Hematopoietic multipotent progenitor cell treated with erythropoietin and hydrocortisone succinate and interleukin-3 and kit ligand, for 8 days (in vitro differentiated cells): Measurements from ENCODE around the gene PLD6.
A peak's percentile ranks its signal among the peaks of the same experiment; 100 is the strongest.
"Not testable (repeated sequence)": the region's sequence is repeated elsewhere in the genome, so short reads cannot be mapped to it uniquely, and the experiment has no call there.

Experiments used
- DNase-seq: peaks from one replicate; pipeline ENCODE4 v3.0.0-alpha.2; 2015

Gene PLD6

GRCh38 chr17:17172990-17173389 lies 33.1 kb downstream of the PLD6 start:
- DNase-seq: no peak

GRCh38 chr17:17172001-17172939 lies 33.9 kb downstream of the PLD6 start:
- DNase-seq: no peak

GRCh38 chr17:17171186-17171585 lies 34.9 kb downstream of the PLD6 start:
- DNase-seq: no peak

GRCh38 chr17:17170346-17170985 lies 35.7 kb downstream of the PLD6 start:
- no peak for DNase-seq

- no peak for DNase-seq
Observed at GRCh38 chr17:17169396-17169795, 36.7 kb downstream of the PLD6 start.

DNA sequence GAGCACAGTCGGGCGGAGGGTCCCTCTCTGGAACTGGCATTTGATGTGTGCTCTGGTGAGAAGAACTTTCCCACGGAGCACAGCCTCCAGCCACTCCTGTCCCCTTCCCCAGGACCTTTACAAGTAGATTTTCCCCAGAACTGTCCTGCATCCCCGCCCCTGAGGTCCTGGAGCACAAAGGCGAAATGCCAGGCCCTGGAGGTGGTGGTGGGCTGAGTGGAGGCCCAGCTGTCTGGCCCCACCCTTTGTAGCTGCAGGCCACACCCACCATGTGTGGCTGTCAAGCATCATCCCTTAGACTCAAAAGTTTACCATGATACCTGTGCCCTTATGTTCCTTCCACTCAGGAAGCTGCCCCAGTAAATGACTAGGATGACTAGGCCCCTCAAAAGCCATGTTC lies 37.7 kb downstream of the PLD6 start:
- DNase-seq: no peak

DNA sequence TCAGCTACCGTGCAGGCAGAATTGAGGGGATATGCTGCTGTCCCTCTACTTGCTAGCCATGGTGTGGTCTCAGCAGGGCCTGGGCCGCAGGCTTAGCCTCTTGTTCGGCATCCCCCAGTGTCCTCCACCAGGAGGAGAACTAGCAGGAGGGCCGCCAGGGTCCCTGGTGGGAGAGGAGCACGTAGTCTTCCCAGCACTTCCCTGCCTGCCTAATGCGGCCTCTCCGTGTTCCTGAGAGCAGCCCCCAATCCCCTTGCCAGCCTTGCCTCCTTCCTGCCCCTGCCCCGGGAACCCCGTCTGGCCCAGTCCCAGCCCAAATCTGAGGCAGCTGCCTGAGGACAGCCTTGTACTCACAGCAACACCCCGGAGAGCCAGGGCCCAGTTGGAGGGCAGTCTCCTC lies 38.1 kb downstream of the PLD6 start:
- no peak for DNase-seq

DNA sequence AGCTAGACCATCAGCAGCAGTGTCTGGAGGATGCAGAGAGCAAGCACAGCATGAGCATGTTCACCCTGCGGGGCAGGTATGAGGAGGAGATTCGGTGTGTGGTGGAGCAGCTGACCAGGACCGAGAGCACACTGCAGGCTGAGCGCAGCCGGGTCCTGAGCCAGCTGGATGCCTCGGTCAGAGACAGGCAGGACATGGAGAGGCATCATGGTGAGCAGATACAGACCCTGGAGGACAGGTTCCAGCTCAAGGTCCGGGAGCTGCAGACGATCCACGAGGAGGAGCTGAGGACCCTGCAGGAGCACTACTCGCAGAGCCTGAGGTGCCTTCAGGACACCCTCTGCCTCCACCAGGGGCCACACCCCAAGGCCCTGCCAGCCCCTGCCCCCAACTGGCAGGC lies 38.8 kb downstream of the PLD6 start:
- DNase-seq: no peak

DNA sequence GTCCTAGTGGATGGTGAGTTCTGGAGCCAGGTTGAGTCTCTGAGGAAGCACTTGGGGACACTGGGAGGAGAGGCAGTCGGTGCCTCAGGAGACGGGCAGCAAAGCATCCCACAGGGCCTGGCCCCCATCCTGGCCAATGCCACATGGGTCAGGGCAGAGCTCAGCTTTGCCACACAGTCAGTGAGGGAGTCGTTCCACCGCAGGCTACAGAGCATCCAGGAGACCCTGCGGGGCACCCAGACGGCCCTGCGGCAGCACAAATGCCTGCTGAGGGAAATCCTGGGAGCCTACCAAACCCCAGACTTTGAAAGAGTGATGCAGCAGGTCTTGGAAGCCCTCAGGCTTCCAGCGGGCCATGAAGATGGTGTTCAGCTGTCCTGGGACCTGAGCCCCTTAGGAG lies 39.7 kb downstream of the PLD6 start:
- DNase-seq: no peak

- DNase-seq: no peak
Observed at GRCh38 chr17:17165666-17166308, 40.3 kb downstream of the PLD6 start.

- no peak for DNase-seq
Observed at GRCh38 chr17:17164676-17165075, 41.5 kb downstream of the PLD6 start.

- DNase-seq: no peak
Observed at GRCh38 chr17:17164156-17164555, 42.0 kb downstream of the PLD6 start.

DNA sequence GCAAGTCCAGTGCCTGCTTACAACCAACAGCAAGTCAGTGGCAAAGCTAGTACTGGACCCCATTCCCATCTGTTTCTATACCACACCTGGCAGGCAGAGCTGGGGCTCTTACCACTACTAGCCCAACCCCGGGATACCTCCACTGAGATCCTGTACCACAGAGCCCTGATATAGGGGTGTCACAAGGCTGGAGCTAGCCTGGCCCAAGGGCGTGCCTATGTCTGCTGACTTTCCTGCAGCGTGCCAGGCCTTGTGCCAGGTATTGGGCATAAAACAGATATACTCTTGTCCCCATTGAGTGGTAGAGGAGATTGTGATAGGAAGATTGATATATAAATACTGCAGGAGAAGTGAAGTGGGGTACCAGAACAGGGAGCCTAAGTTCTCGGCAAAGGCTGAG lies 44.4 kb downstream of the PLD6 start:
- no peak for DNase-seq

- no peak for DNase-seq
Observed at GRCh38 chr17:17161121-17161520, 45.0 kb downstream of the PLD6 start.

DNA sequence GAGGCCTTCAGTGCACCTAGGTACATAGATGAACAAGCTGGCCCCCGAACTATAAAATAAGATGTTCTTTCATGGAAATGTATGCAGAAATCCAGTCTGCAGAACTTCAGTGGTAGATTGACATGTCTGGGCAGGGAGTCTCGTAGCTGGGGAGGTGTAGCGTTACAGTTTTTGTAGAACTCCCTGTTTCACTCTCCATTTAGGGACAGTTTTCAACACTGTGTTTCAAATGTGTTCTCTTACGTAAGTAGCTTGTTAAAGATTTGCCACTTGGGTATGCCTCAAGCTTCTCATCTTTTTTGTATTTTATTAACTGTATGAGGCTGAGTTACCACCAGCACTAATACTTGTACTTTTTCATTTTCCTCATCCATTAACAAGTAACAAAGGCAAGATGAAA lies 46.6 kb downstream of the PLD6 start:
- DNase-seq: no peak

DNA sequence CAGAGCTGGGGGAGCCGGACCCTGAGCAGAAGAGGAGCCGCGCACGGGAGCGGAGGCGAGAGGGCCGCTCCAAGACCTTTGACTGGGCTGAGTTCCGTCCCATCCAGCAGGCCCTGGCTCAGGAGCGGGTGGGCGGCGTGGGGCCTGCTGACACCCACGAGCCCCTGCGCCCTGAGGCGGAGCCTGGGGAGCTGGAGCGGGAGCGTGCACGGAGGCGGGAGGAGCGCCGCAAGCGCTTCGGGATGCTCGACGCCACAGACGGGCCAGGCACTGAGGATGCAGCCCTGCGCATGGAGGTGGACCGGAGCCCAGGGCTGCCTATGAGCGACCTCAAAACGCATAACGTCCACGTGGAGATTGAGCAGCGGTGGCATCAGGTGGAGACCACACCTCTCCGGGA lies 47.6 kb downstream of the PLD6 start:
- not testable (repeated sequence) for DNase-seq

DNA sequence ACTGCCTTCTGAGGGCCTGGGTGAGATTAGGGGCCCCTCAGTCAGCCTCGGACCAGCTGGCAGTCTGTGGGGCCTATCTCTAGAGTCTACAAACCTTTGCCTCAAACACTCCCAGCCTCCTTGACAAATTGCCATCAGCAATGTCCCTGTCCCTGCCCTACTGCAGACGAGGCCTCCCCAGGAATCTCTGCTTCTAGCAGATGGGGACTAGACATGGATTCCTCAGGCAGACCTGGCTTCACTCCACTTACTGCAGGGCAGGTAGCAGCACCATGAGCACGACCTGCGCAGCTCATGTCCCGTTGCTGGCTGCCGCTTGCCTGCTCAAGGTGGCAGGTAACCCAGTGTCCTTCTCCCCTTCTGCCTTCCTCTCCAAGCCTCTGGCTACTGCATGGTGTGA lies 49.1 kb downstream of the PLD6 start:
- DNase-seq: no peak

GRCh38 chr17:17156511-17156910 lies 49.6 kb downstream of the PLD6 start:
- DNase-seq: no peak

DNA sequence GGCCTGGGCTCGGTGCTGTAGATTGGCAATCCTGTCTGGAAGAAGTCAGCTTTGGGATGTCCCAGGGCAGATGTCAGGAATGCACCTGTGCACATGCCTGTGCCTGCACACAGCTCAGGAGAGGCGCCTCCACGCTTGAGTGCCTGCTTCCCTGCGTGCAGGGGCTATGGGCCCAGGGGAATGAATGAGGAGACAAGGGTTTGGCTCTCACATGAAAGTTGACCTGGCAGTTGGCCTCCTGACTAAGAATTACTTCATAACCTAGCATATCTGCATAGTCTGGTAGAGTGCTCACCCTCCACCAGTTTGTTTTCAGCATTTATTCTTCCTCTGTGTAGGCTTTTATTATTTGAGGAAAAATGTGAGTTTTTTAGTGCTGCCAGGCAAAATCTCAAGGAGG lies 50.0 kb downstream of the PLD6 start:
- DNase-seq: no peak

DNA sequence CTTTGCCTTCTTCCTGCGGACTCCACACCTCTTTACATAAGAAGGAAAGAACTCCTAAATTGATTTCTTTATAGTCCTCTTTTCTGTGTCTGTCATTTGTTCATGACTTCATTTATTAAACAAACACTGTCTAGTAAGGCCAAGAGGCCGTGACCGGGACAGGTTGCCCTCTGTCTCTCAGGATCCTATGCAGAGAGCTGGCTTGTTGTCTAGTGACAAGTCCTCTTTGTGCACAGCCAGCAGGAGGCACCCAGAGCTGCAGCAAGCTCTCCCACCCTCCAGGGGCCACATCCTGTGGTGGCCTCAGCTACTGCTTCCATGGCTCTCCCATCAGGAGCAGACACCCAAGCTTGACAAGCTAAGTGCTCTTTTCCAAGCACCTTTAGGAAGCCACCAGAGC lies 50.6 kb downstream of the PLD6 start:
- DNase-seq: no peak

DNA sequence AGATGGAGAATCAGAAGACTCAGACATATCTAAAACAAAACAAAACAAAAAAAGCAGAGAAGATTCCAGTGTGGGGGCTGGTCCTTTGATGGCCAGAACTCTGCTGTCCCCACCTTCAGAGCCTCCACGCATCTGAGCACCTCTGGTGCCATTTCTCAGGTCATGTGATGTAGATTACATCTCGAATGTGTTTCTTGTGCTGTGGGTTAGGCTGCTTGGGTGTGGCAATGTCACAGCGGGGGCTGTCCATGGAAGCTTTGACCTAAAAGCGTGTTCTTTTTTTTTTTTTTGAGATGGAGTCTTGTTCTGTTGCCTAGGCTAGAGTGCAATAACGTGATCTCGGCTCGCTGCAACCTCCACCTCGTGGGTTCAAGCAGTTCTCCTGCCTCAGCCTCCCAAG lies 51.2 kb downstream of the PLD6 start:
- DNase-seq: peak; percentile 5

- no peak for DNase-seq
Observed at GRCh38 chr17:17154556-17154955, 51.6 kb downstream of the PLD6 start.

DNA sequence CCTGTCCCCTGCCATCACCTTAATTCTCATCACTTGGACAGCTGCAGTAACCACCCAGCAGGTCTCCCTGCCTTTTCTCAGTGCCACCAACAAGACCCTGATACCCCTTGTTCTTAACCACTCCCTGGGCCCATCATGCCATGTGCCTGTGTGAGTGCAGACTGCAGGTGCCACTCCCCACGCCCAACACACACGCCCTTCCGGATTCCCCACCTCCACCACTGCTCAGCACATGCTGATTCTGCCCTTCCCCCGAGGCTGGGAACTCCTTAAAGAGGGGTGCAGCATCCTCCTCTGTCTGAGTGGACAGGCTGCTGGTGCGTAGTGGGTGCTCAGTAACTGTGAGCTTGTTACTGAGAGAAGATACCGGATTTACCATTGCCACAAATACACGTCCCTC lies 52.4 kb downstream of the PLD6 start:
- no peak for DNase-seq

- DNase-seq: no peak
Observed at GRCh38 chr17:17153071-17153470, 53.1 kb downstream of the PLD6 start.
